Fibroblast of skin of left quadriceps (primary cell): Measurements from ENCODE around the gene OR14A16.

Experiments used
- DNase-seq, 2 experiments: peaks; one replicate each; pipeline ENCODE4 v3.0.0-alpha.2; 2013; ENCODE audit warnings: low read depth in 2 of 2

The OR14A16 gene

GRCh38 chr1:247824023-247824422, at the start of gene OR14A16:
Gene OR14A16 (minus strand): TSS chr1:247824119. CDS start chr1:247815729, 8,390 bp downstream.
- DNase-seq = no peak

GRCh38 chr1:247865416-247865815, 41.5 kb upstream of the OR14A16 start:
- DNase-seq = no peak

GRCh38 chr1:247864644-247865043, 40.7 kb upstream of the OR14A16 start:
- DNase-seq = no peak

- no peak for DNase-seq
These were observed 38.8 kb upstream of the OR14A16 start for GRCh38 chr1:247862756-247863155.

GRCh38 chr1:247857985-247858619, 34.2 kb upstream of the OR14A16 start:
- DNase-seq = no peak

GRCh38 chr1:247857069-247857984, 33.4 kb upstream of the OR14A16 start, which contains the start of gene TRIM58:
Gene TRIM58 (plus strand): TSS chr1:247857187. CDS start chr1:247857247, 60 bp downstream.
- no peak for DNase-seq

GRCh38 chr1:247855911-247856310, 32.0 kb upstream of the OR14A16 start:
- no peak for DNase-seq

GRCh38 chr1:247854899-247855545, 31.1 kb upstream of the OR14A16 start:
- DNase-seq = no peak

- DNase-seq = no peak
These were observed 25.7 kb upstream of the OR14A16 start for GRCh38 chr1:247849616-247850015.

- DNase-seq = no peak
These were observed 24.4 kb upstream of the OR14A16 start for GRCh38 chr1:247848346-247848745.

- DNase-seq = no peak
These were observed 21.7 kb upstream of the OR14A16 start for GRCh38 chr1:247845693-247846017.

- DNase-seq = no peak
These were observed 21.2 kb upstream of the OR14A16 start for GRCh38 chr1:247845011-247845692.

GRCh38 chr1:247843411-247843810, 19.5 kb upstream of the OR14A16 start:
- no peak for DNase-seq

GRCh38 chr1:247841796-247842195, 17.9 kb upstream of the OR14A16 start, which contains the start of gene OR11L1:
Gene OR11L1 (minus strand): TSS chr1:247841896. CDS start chr1:247841896, 0 bp downstream.
- DNase-seq = no peak

GRCh38 chr1:247840818-247841217, 16.9 kb upstream of the OR14A16 start:
- DNase-seq = no peak

GRCh38 chr1:247833601-247834000, 9.7 kb upstream of the OR14A16 start:
- no peak for DNase-seq

GRCh38 chr1:247829656-247830055, 5.7 kb upstream of the OR14A16 start:
- no peak for DNase-seq

GRCh38 chr1:247825362-247825761, 1.4 kb upstream of the OR14A16 start:
- no peak for DNase-seq

- DNase-seq = no peak
These were observed 1.9 kb downstream of the OR14A16 start for GRCh38 chr1:247822060-247822459.

GRCh38 chr1:247812637-247813036, 11.3 kb downstream of the OR14A16 start:
- no peak for DNase-seq

GRCh38 chr1:247797518-247797917, 26.4 kb downstream of the OR14A16 start:
- no peak for DNase-seq

- DNase-seq = no peak
These were observed 54.3 kb downstream of the OR14A16 start for GRCh38 chr1:247769603-247770002.
